HG03457 (cell line): ENCODE data around the gene RRBP1.

Experiments
- ATAC-seq: cut with Tn5 transposase; IDR thresholded peaks from one replicate; pipeline ENCODE4 v1.9.1; 2021; ENCODE audit warnings: moderate number of reproducible peaks; ENCODE audit not compliant: unreplicated experiment

RRBP1 gene

GRCh38 chr20:17648315-17648646 is 33.8 kb downstream of the RRBP1 start:
- ATAC-seq, result no peak

DNA sequence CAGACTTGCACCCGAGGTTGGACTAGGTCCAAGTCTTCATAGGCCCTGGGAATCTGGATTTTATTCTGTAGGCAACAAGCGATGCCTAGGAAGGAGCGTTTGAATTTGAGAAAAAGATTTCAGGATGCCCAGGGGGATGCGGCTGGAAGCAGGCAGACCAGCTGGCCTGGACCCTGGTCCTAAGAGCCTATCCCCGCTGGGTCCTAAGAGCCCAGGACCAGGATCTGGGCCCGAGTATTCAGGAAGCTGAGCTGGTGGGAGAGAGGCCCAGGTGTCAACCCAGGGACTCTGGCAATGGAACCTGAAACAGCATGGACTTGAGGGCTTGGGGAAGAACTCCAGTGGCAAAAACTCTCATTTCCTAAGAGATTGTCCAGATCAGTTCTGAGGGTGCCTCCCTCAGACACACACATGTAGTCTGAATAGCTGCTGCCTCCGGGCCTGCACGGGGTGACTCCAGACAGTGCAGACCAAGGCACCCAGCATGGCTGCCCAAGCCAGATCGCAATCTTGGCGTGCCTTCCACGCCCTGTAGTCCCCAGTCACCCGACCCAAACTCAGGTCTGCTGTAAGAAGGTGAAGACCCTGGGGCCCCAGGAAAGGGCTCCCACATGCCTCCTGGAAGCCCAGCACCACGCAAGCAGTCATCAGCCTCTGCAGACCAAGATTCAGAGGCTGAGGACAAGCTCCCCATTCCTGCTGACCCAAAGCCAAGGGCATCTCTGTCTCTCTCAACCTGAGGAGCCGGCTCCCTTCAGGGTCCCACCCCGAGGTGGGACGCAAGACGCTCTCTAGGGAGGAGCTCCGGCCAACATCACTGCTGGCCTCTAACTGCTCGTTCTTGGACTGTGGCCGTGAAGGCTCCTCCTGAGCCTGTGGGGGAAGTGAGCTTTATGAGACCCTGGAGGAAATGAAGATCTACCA is 34.4 kb downstream of the RRBP1 start:
- ATAC-seq, result no peak

GRCh38 chr20:17646961-17647301 is 35.1 kb downstream of the RRBP1 start:
- ATAC-seq, result no peak

DNA sequence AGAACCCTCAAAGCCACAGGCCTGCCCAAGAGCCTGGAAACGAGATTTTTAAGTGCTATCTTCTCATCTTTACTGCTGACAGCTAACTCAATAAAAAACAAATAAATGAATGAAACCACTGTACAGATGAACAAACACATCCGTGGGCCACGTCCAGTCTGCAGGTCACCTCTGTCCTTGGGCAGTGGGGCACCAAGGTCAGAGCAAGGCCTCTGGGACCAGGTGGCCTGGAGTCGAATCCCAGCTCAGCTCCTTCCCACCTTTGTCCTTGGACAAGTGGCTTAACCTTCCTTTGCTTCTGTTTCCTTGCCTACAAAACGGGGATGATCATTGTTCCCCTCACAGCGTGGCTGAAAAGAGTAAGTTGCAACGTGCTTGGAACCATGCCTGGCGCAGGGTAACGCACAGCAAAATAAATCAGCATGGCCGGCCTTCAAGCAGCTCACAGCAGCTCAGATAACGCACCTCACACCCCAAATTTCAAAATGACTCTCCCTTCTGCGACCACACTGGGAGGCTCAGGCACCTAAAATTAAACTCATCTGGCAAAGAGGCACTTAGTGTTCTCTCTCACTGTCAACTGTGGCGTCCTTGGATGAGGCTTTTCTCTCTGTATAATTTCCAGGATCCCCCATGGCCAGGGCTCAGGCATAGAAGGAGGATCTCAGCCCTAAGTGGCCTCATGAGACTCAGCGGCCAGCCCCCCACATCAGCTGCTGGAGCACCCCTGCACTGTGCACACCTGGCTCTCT is 35.7 kb downstream of the RRBP1 start:
- no peak for ATAC-seq

DNA sequence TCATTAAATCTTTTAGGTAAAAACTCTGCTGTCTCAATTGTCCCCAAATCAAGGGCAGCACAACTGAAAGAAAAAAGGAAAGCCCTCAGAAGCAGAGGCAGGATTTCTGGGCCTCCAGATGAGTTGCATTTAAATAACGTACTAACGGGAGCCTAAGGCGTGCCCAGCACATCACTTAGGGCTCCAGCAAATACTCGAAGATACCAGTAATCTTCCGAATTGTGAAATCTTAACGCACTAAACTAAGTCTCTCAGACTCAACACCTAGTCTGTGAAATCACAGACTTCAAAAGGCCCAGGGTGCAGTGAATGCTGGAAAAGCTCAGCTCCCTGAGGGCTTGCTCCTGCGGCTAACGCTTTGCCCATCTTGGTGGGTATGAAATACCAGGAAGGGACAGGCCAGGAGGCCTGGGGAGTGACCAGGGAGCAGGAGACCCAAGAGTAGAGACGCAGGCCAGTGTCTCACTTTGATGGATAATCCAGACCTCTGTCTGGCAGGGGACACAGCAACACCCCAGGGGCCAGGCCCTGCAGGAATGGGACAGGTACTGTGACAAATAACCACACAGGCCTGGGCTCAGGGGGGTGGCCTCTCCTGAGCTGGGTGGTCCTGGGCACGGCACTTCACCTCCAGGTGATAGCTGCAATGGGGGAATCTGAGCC is 36.4 kb downstream of the RRBP1 start:
- ATAC-seq, result no peak

DNA sequence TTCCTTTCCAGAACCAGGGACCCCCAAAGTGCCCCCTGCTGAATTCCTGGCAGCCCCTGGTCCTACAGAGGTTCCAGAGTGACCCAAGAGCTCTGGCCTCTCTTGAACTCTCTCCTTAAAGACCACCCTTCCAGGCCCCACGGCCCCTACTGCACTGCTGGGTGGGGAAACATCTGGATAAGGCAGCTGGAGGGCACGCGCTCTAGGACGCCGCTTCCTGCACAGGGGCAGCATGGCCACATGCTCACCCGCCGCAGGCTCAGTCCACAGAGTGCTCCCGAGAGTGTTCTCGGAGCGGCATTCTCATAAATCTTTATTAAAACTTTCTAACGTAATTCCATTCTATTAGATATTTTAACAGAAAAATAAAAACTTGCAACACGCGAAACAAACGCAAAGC is 37.0 kb downstream of the RRBP1 start:
- no peak for ATAC-seq

- no peak for ATAC-seq
Observed at GRCh38 chr20:17644451-17644850, 37.6 kb downstream of the RRBP1 start.

DNA sequence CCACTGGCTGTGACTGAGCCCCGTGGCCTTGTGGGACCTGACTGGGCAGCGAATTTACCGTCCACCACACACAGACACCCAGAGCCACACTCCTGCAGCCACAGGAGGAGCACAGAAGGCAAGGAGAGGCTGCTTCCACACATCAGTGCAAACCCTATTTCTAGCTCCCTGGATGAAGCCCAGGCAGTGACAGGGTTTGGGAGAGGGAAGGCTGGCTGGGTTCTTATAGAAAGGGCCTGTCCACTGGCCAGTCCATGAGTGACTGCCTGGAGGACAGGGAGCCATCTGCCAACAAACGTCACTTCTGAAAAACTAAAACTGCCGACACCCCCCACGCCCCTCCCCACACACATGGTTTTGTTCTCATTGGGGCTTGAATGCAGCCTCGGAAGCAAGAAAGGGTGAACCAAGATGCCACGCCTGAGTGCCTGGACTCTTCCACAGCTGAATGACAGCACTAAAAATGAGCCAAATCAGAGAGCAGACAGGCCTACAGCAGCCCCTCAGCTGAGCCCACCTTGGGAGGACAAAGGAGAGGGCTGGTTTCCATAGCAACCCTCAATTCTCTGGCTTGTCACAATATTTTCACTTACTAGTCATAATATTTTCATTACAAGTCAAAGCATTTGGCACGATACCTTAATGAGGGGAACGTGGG is 38.4 kb downstream of the RRBP1 start:
- ATAC-seq, result no peak

- no peak for ATAC-seq
Observed at GRCh38 chr20:17642404-17643269, 39.4 kb downstream of the RRBP1 start.

DNA sequence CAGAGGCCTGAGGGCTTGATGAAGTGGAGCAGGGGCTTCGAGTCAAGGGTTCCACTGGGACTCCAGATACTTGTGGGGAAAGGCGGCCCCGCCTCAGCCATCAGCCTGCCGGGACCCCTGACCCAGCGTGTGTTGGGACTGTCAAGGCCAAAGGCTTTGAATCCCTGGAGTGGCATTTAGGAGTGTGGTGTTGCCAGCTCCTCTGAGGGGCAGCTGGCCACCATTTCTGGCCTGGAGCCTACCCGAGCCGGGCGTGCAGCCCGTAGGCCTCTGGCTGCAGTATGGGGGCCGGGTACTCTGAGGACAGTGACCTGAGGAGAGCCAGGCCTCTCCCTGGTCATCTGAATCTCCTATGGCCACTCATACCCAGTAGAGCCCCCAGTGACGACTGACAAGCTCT is 40.0 kb downstream of the RRBP1 start:
- ATAC-seq, result no peak

DNA sequence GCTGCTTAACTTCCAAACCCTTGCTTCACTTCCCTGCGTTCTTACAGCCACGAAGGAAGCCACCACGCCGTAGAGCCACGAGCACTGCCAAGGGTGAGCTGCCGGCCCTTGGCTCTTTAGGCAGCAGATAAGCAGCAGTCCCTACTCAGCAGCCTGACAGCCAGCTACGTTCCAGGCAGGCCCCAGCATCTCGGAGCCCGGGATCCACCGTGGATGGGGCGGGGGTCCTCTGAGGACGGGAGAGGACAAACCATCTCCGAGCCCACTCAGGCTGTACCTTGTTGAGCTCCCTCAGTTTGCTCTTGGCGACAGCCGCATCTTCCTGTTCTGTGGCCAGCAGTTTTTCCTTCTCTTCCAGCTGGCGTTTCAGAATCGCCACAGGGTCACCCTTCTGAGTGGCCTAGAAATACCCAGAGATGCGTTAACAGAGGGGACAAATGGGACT is 40.5 kb downstream of the RRBP1 start:
- ATAC-seq, result no peak

DNA sequence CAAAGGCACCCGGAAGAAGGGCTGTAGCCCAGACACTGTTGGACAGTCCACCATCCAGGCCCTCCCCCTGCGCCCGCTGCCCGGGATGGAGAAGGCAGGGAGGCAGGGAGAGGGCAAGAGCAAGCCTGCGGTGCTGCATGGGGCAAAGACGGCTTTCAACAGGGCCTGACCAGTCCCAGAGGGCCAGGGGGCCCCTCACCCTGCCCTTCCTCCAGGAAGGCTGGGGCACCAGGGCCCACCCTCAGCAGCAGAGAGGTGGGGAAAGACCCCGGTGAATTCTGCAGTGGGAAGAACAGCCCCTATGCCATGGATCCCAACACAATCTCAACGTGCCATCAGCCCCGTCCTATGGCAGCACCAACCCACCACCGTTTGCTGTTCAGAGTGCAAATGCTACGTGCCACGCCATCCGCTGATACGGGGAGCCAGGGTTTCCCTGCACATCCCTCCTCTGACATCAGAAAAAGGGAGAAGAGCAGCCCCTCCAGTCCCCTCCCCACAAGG is 41.1 kb downstream of the RRBP1 start:
- ATAC-seq, result no peak

DNA sequence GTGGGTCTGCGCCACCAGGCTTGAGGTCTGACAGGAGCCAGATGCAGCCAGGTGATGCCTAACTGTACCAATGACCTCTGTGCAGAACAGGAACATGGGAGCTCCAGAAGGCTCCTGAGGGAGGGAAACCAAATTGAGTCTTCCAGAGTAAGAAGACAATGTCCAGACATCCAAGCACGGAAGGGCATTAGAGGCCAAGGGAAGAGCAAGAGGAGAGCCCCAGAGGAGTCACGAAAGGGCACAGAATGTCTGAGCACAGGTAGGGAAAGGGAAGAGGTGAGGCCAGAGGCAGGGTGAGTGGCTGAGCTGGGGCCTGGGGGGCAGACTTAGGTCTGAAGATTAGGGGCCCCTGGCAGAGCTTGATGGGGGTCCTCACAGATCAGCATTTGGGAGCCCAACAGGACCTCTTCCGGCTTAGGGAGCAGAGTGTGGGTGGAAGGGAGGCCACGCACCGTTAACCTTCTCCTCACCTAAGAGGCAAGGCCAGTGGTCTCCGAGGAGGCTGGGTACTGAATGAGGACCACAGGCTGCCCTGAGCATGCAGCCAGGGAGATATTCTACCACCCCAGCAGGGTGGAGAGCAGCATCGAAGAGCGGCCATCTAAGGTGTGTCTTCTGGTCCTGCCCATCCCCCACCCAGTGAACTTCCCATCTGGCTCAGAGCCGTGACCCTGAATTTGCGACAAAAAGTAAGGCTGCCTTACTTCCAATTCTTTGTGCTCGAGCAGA is 41.7 kb downstream of the RRBP1 start:
- no peak for ATAC-seq

- no peak for ATAC-seq
Observed at GRCh38 chr20:17638835-17639407, 43.1 kb downstream of the RRBP1 start.

DNA sequence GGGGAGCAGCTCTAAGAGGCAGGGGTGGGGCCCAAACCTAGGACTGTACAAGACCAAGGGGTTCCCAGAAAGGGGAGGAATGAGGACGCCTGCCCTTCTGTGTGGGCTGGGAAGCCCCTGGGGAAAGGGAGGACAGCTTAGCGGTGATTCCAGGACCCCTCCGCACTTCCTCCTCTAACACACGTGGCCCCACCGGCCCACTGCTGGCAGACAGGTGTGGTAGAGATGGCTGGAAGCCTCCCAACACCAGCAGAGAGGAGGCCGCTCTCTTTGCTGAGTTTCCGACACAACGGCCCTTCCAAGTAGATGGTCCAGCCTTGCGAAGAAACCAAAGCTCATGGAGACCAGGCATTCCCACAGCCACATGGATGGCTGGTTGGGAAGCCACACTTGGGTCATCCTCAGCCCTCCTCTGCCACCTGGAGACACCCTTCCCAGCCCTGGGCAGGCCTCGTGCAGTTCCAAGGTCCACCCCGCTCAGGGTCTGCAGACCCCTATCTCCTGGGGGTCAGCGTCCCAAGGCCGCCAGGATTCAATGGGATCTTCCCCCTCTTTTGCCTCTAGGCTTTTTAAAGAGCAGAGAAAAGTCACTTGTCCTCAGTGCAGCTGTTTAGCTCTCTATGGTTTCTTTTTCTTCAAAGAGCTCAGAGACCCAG is 43.9 kb downstream of the RRBP1 start:
- no peak for ATAC-seq

DNA sequence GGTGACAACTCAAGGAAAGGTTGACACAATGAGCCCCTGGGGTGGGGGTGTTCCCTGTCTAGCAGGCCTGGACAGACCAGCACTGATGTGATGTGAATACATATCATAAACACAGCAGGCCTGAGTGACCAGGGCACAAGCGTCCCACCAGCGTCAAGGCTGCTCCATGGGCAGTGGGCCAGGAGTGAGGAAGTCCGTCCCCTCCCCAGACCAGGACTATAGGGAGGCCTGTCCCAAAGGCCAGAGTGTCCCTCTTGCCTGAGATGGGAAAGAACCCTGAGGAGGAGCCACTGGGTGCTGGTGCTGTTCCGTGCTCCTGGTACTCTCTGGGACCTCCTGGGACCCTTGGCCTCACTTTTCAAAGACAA is 44.6 kb downstream of the RRBP1 start:
- no peak for ATAC-seq

GRCh38 chr20:17636523-17637412 is 45.3 kb downstream of the RRBP1 start:
- ATAC-seq, result no peak
